HTR-8/SVneo (cell line): ENCODE measurements around the gene PFDN4.

ENCODE experiments used
- DNase-seq: peaks from one replicate; pipeline ENCODE4 v3.0.0; 2011; ENCODE audit warnings: low spot score, mixed read lengths; ENCODE audit not compliant: insufficient read length
- FAIRE-seq: peaks from 2 replicates; lab custom pipeline; 2011; peaks lifted over from hg19 to GRCh38; lab: Jason Lieb, UNC

Gene PFDN4

DNA sequence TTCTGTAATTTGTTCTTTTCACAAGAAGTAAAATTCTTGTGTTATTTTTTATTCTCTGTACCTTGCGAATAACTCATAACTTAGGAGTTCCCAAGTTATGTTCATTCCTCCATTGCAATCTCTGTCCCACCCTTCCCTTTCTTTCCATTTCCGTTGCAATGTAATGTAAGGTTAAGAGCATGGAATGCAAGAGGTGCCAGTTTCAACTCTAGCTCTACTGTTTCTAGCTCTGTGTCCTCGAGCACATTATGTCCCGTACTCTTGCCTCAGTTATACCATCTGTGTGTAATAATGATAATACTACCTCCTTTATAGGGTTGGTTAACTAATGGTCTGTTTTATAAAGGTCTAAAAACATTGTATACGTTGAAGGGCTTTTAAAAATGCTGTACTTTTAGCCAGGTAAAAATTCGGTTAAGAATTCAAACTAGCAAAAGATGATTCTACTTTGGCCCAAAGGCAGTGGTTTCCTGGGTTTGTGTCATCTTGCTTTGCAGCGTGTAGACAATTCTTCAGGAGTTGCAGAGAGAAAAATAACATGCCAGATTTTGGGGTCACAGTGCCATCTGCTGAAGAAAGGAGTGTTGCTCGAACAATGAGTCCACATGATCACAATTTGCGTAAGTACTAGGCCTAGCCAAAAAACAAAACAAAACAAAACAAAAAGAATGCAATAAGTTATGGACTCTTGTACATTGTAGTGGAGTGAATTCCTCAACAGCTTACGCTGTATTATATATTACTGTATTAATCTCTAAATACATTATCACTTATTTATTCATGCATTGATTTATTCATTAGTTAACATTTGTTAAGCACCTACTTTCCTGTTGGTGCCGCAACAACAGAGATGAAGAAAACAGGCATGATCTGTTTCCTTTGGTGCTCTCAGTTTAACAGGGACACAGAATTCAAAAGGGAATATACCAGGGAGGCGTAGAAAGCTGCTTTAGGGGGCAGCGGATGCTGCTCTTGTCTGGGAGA lies 10.0 kb upstream of the PFDN4 start:
- peak; percentile 92 for FAIRE-seq

DNA sequence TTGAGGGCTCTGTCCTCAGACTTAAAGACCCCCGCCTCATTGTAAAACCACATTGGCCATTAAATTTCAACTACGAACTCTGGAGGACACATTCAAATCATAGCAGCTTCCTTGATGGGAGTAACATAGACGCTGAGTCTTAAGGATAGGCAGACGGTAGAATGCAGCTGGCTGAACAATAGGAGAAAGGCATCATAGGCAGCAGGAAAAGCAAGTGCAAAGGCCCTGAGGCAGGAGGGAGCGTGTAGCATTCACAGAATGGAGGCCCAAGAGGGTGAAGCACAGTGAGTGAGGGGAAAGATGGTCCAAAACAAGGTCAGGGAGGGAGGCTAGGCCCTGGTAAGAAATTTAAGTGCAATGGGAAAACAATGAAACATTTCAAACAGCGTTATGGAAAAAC lies 8.6 kb upstream of the PFDN4 start:
- FAIRE-seq (no peak), DNase-seq (no peak)

More for the DNA sequence above, 10.0 kb upstream of the PFDN4 start:
- peak; percentile 83 for DNase-seq

DNA sequence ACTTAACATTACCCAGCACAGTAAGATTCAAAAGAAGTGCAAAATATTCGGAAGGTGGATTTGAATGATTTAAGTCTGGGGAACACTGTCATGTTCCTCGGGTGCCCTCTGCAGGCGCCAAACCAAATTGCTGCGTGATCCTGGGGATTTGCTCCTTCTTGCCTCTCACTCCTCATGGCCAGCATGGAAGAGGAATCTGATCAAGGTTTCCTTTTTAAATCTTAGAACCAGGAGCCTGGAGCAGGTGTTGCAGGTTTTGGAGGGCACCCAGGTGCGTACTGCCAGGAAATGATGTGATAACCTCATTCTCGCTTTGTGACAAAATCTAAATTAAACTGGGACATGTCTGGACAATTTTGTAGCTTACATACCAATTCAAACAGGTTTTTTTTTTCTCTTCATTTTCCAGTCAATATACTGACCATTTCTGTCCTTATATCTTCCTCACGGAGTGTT lies 8.1 kb upstream of the PFDN4 start:
- peak; percentile 87 for DNase-seq
- FAIRE-seq: peak; percentile 94

DNA sequence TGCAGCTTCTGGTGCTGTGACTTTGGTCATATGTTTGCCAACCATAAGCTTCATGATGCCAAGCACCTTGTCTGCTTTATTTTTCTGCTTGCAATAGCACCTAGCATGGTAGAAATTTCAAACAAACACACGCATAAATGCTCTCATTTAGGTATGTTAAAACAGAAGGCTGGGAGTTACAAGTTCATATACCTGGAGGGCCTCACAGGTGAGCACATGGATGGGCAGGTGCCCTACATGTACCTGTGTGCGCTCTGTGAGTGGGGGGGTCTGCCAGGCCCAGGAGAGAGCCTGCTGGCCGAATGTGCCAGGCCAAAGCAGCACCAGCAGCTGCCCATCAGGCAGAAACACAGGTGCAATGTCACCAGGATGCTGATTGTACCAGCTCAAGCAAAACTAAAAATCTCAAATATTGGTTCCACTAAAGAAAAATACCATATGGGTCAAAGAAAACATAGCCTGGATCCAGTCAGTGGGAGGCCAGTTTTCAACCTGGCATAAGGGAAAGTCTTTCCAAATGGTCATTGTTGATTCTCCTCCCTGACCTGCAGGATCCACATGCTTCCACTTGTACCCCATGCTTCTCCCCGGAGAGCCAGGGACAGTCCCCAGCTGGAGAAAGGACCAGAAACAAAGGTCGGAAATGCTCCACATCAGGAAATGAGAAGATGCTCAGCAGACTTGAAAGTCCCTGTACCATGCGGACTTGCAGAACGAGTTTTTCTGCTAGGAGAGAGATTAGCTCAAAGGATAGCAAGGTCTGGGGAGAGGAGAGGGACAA lies 7.2 kb upstream of the PFDN4 start:
- FAIRE-seq: no peak
- no peak for DNase-seq

DNA sequence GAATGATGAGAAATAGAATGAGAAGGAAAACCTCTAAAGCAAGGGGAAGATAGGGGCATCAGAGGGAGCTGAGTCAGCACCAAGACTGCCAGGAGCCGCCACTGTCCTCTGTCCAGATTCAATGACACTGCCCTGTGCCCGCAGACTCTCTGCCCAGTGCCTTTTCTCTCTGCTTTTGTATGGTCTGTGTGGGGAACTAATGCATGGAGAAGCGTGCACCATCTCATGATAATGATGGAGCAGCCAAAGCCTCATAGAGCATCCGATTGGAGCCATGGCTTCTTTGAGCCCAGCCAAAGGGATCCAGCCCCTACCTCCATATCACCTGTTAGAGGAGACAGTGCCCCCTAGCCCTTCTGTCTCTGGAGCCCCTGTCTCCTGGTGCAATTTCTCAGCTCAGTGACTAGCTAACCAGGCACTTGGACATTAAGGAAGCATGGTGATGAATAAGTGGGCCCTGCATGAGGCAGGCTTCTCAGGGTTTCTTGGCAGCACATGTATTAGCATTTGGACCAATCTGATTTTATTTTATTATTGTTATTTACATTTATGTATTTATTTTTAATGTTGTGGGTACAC lies 6.5 kb upstream of the PFDN4 start:
- DNase-seq (no peak), FAIRE-seq (no peak)

DNA sequence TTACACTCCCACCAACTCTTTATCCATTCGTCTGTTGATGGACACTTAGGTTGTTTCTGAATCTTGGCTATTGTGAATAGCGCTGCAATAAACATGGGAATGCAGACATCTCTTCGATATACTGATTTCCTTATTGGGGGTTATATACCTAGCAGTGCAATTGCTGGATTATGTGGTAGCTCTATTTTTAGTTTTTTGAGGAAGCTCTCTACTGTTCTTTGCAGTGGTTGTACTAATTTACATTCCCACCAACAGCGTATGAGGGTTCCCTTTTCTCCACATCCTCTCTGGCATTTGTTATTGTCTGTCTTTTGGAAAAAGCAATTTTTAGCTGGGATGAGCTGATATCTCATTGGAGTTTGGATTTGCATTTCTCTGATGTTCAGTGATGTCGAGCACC lies 4.6 kb upstream of the PFDN4 start:
- FAIRE-seq (no peak), DNase-seq (no peak)

DNA sequence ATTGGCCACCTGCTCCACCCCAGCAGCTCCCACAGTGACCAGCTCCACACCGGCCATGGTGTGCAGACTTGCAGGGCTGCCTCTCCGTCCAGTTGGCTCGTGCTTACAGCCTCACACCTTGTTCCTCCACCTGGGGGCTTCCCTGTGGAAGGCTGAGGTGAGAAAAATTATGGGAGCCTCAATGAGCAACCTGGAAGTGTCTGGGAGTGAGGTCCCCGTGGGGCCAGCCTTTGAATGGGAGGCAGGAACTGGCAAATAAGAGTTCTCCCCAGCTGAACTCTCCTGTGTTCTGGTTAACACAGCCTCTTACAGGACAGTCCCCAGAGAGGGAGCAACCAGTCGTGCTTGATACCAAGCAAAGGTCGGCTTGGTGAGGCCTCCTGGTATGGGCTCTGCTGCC lies 3.8 kb upstream of the PFDN4 start:
- DNase-seq (no peak), FAIRE-seq (peak; percentile 49)

DNA sequence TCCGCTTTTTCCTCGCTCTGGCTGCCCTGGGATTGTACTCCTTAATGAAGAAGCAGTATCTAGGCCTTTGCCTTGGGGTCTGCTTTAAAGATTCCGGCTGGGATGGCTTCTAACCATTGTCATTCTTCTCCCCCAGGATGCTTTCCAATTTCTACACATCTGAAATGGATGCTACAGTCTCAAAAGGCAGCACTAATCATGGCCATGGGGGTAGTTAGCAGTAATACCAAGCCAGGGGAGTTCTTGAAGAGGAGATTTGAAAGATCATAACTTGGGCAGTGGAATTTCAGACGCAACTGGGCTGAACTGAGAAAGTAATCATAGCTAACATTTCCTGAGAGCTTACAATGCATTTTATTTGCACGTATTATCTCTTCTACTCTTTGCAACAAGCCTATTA lies 3.4 kb upstream of the PFDN4 start:
- no peak for FAIRE-seq
- DNase-seq: no peak

DNA sequence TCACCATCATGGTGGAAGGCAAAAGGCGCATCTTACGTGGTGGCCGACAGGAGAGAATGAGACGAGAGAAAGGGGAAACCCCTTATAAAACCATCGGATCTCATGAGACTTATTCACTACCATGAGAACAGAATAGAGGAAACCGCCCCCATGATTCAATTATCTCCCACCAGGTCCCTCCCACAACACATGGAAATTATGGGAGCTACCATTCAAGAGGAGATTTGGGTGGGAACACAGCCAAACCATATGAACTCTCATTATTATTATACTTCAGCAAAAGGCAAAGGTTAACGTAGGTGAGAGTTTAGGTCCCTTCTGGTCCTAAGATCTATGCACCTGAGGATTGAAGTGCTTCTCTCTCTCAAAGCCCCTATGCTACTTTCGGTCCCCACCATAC lies 2.4 kb upstream of the PFDN4 start:
- no peak for FAIRE-seq

DNA sequence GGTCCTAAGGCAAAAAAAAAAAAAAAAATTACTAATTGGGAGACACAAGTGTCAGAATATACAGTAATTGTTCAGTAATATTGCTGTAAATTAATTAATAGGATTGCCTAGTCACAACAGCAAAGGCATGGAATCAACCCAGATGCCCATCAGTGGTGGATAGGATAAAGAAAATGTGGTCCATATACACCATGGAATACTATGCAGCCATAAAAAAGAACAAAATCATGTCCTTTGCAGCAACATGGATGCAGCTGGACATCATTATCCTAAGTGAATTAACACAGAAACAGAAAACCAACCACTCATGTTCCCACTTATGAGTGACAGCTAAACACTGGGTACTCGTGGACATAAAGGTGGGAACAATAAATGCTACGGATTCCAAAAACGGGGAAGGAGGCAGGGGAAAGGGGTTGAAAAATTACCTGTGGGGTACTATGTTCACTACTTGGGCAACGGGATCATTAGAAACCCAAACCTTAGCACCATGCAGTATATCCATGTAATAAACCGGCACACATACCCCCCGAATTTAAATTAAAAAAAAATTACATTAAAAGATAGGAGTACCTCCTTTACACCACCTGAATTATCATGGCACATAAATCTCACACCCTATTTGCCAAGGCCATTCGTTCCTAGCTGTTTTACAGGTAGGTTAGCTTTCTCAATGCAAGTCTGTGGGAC lies 689 bp upstream of the PFDN4 start:
- DNase-seq (no peak), FAIRE-seq (no peak)

More for the DNA sequence above, 2.4 kb upstream of the PFDN4 start:
- no peak for DNase-seq

DNA sequence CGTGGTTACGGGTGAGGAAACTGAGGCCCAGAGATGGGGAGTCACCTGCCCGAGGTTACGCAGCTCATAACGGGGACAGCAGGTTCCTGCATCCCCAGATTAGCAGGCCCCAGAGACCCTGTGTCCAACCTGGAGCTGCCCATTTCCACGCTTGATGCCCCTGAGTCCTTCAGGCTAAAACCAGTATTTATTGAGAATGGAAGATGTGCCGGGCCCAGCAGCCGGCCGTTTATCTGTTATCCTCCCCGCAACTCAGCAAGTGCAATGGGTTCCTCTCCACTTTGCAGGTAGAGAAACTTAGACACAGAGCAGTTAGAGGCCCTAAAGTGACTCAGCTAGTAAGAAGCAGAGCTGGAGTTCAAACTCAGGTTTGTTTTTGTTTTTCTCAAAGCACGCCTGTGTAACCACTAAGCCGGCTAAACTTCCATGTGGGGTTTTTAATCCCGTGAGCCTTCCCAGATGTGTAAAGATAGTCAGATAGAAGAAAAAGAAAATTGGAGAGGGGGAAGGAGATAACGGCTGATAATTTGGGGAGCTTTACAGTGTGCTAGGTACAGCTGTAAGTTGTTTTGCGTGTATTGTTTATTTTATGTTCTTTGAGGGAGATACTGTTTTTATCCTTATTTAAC lies 775 bp downstream of the PFDN4 start:
- FAIRE-seq (no peak), DNase-seq (peak; percentile 41)

DNA sequence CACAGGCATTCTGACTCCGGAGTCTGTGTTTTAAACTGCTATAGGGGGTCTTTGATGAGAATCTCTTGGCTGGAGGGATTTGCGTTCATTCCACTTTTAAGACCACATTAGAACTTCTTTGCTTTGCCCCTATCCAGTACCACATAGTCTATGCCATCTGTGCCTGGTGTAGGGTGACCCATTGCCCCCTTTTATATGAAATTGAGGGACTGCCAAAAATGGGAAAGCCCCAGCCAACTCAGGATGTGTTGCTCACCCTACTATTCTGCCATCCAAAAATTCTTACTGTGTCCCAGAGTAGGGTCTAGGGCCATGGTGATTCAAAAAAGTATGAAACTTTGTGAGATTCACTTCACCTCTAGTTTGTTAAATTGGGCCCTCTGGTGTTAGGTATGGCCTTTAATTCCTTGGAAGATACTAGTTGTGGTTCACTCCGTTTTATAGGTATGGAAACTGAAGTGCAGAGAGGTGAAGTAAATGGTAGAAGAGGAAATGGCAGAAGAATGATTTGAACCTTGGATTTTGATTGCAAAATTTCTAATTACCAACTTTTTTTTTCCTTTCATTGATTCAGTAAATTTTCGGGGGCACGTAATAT lies 1.4 kb downstream of the PFDN4 start:
- no peak for DNase-seq
- no peak for FAIRE-seq

DNA sequence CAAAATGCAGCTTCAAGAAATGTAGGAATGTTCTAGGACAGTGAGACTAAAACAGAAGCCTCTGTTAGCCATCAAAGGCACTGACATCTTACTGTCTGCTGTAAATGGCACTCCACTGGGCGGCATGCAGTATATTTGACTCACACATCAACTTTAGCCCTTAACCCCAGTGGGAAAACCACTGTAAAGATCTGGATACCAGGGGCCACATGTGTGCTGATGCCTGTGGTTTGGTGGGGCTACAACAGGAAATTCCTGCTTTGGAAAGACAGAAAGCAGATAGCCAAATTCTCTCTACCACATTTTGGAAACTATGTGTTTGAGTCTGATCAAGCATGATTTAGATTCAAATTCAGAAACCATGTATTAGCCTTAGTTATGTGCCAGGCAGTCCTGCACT lies 4.3 kb downstream of the PFDN4 start:
- peak; percentile 65 for FAIRE-seq
- no peak for DNase-seq

DNA sequence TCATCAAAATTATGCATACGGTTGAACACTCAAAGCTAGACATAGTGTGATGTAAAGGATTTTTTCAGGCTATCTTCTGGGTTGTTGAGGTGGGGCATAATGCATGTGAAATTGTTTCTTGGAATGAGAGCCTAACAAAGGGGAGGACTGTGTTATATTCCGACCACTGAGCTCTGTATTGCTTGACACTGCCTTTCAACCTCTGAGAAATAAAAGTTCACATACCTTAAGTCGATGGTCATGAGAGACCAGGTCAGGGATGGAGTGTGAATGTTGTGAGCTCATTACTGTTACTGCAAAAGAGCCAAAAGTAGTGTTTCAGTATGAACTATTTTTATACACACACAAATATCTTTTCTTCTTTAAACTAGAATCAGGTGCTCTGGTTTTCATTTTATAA lies 5.0 kb downstream of the PFDN4 start:
- DNase-seq (no peak), FAIRE-seq (peak; percentile 70)

DNA sequence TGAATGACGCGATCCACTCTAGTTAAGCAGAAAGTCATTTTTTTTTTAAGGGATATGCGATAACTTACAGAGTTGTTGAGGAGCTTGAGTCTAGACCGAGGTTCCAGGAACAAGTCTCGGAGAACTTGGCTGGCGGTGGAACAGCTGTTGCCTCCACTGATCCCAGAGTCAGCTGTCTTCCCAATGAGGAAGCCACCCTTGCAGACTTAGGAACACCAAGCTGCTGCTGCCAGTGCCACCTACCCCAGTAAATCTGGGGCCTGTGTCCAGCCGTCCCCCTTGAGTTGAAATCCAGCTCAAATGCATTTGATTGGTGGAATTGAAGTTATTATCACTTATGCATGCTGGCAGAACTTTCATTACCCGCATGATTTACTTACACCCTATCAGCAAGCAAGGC lies 6.7 kb downstream of the PFDN4 start:
- no peak for DNase-seq
- FAIRE-seq: peak; percentile 63

DNA sequence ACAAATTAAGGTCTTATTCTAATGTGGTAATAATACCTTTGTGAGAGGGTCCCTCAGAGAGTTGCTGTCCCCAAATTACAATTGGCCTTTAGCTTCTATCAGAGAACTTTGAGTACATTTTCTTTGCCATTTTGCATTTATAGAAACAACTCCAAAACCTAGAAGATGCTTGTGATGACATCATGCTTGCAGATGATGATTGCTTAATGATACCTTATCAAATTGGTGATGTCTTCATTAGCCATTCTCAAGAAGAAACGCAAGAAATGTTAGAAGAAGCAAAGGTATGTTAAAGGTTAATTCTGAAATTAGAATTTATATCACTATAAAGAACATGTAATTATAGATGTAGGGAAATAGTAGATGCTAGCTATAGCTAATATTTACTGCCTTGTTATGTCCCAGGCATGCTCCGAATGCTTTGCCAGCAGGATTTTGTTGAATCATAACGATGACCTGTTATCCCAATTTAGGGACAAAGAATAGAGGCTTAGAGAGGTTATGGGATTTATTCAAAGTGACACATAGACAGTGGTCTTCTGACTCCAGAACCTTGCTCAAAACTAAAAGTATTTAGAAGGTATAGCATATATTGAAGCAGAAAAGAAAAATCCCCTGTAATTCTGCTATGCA lies 7.4 kb downstream of the PFDN4 start:
- no peak for FAIRE-seq
- no peak for DNase-seq

DNA sequence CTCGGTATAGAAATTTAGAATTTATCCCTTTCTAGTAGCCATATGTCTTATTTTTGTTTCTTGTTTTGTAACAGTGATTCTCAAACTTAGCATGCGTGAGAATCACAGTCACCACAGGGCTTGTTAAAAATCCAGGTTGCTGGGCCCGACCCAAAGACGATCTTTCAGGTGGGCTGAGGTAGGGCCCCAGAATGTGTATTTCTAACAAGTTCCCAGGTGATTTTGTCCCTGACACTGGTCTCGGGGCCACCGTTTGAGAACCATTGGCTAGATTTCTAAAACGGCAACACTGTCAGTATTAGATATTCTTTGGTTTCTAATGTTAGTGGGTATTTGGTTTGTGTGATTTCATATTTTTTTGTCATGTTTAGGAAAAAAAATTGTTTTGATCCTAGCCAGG lies 9.9 kb downstream of the PFDN4 start:
- FAIRE-seq (no peak), DNase-seq (no peak)

DNA sequence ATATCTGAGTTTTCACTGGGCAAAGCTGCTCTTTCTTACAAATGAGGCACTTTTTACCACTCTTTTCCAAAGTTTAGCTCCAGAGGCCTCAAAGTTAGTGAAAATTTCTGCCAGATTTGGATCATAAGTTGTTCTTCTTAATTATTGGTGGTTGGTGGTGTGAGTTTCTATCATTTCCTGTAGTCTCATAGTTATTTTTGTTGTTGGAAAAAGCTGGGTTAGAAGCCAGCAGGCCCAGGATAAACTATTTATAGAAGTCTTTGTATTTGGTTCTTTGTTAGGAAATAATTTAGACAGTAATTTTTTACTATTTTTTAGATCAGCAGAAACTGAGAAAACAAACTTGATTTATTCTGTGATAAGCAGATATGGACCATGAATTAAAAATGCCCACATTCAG lies 10.6 kb downstream of the PFDN4 start:
- DNase-seq: no peak
- FAIRE-seq: no peak
